ENCODE data around the gene ADCY10. TPM values are rescaled to one million over a fixed set of nuclear protein-coding genes. Genes with fewer than 3 reads are reported as not detected.
"Not testable (repeated sequence)": the region's sequence is repeated elsewhere in the genome, so short reads cannot be mapped to it uniquely, and the experiment has no call there.

ADCY10 gene
- 0.07 and 0.46 TPM in 2 replicates for total RNA-seq

GRCh38 chr1:167913895-167914496 is at the start of gene ADCY10:
TSS of gene ADCY10 (minus strand) at chr1:167914134. CDS start at chr1:167905140, 8,994 bp downstream.
- intact Hi-C loops (cut with micrococcal nuclease) = no loop called here

- intact Hi-C loops (cut with micrococcal nuclease) = no loop called here
These were observed 43.8 kb upstream of the ADCY10 start for GRCh38 chr1:167957710-167958109.

- intact Hi-C loops (cut with micrococcal nuclease) = no loop called here
These were observed 42.0 kb upstream of the ADCY10 start for GRCh38 chr1:167955915-167956314.

- intact Hi-C loops (cut with micrococcal nuclease) = no loop called here
These were observed 36.6 kb upstream of the ADCY10 start for GRCh38 chr1:167950569-167950968.

- intact Hi-C loops (cut with micrococcal nuclease) = no loop called here
These were observed 35.9 kb upstream of the ADCY10 start for GRCh38 chr1:167949785-167950184.

GRCh38 chr1:167947733-167948132 is 33.8 kb upstream of the ADCY10 start:
- intact Hi-C loops (cut with micrococcal nuclease) = no loop called here

- intact Hi-C loops (cut with micrococcal nuclease) = no loop called here
These were observed 29.6 kb upstream of the ADCY10 start for GRCh38 chr1:167943541-167943940.

GRCh38 chr1:167940264-167940663 is 26.3 kb upstream of the ADCY10 start:
- intact Hi-C loops (cut with micrococcal nuclease) = no loop called here

GRCh38 chr1:167938080-167938636 is 24.2 kb upstream of the ADCY10 start:
- intact Hi-C loops (cut with micrococcal nuclease) = loop anchor here (5.0 to 10.0 kb wide), 10 partner anchors 381 to 1954 kb away; partner anchors contain the start of genes ATP1B1, CD247, SCYL3 and SLC19A2

GRCh38 chr1:167937709-167938010 is 23.7 kb upstream of the ADCY10 start:
- intact Hi-C loops (cut with micrococcal nuclease) = loop anchor here (2.0 to 10.0 kb wide), 12 partner anchors 289 to 1955 kb away; partner anchors contain the start of genes ATP1B1, CD247, SCYL3 and SFT2D2

- intact Hi-C loops (cut with micrococcal nuclease) = loop anchor here (1.0 to 10.0 kb wide), 21 partner anchors 134 to 1955 kb away; partner anchors contain the start of genes ATP1B1, BLZF1, CD247 and MPZL1
These were observed 23.2 kb upstream of the ADCY10 start, which contains the start of gene MPC2 for GRCh38 chr1:167936930-167937708. TSS of gene MPC2 (minus strand) at chr1:167937072. CDS start at chr1:167935841, 1,231 bp downstream.

- intact Hi-C loops (cut with micrococcal nuclease) = loop anchor here (1.0 to 10.0 kb wide), 21 partner anchors 133 to 1956 kb away; partner anchors contain the start of genes ATP1B1, BLZF1, CD247 and MPZL1
These were observed 22.4 kb upstream of the ADCY10 start, which contains the start of gene DCAF6 for GRCh38 chr1:167936068-167936929. TSS of gene DCAF6 (plus strand) at chr1:167936683. CDS start at chr1:167936912, 229 bp downstream.

GRCh38 chr1:167935216-167936067 is 21.5 kb upstream of the ADCY10 start:
- intact Hi-C loops (cut with micrococcal nuclease) = loop anchor here (1.0 to 10.0 kb wide), 21 partner anchors 132 to 1957 kb away; partner anchors contain the start of genes ATP1B1, BLZF1, CD247 and MPZL1

- intact Hi-C loops (cut with micrococcal nuclease) = loop anchor here (5.0 to 10.0 kb wide), 10 partner anchors 377 to 1958 kb away; partner anchors contain the start of genes ATP1B1, CD247, SCYL3 and SLC19A2
These were observed 20.7 kb upstream of the ADCY10 start for GRCh38 chr1:167934426-167935215.

- intact Hi-C loops (cut with micrococcal nuclease) = loop anchor here (10.0 kb wide), 1 partner anchor 1761 kb away; no protein-coding TSS in a partner anchor
These were observed 19.9 kb upstream of the ADCY10 start for GRCh38 chr1:167933788-167934187.

- intact Hi-C loops (cut with micrococcal nuclease) = loop anchor here (10.0 kb wide), 1 partner anchor 1765 kb away; no protein-coding TSS in a partner anchor
These were observed 15.8 kb upstream of the ADCY10 start for GRCh38 chr1:167929725-167930124.

- intact Hi-C loops (cut with micrococcal nuclease) = not testable (repeated sequence)
These were observed 15.0 kb upstream of the ADCY10 start for GRCh38 chr1:167928919-167929318.

GRCh38 chr1:167928457-167928852 is 14.5 kb upstream of the ADCY10 start:
- intact Hi-C loops (cut with micrococcal nuclease) = no loop called here
